Breast epithelium (tissue), 3 donors: ENCODE results near the gene SYNDIG1.

Experiments used
- CTCF ChIP-seq, 3 donors: fragments of 450-650 bp; IDR thresholded peaks; one replicate each; pipeline ENCODE4 v1.5.1; 2016 to 2017; ENCODE audit warnings: antibody characterized with exemption in 3 of 3, mild to moderate bottlenecking in 3 of 3, moderate library complexity in 3 of 3
- POLR2A ChIP-seq: fragments of 450-650 bp; IDR thresholded peaks from one replicate; pipeline ENCODE4 v1.6.1; 2016; ENCODE audit warnings: antibody characterized with exemption, mild to moderate bottlenecking, moderate library complexity

- no peak for TF ChIP-seq POLR2A
- TF ChIP-seq CTCF (IDR thresholded peaks at IDR 0.05): no peak
These were observed 21.8 kb downstream of the SYNDIG1 start for GRCh38 chr20:24491041-24491756.
